HEK293 (cell line): ENCODE results near the gene MLF2.

Experiments used
- BCL11A ChIP-seq: fragments of 450-650 bp; formaldehyde crosslinking; IDR thresholded peaks from 2 replicates; pipeline ENCODE4 v1.5.1; 2016; ENCODE audit warnings: low read depth, missing biosample characterization, missing genetic modification characterization
- BCL11B ChIP-seq: fragments of 450-650 bp; formaldehyde crosslinking; IDR thresholded peaks from 2 replicates; pipeline ENCODE4 v1.5.1; 2016; ENCODE audit warnings: low read depth, missing biosample characterization, missing genetic modification characterization
- KLF7 ChIP-seq: fragments of 450-650 bp; formaldehyde crosslinking; IDR thresholded peaks from 2 replicates; pipeline ENCODE4 v1.5.1; 2016; ENCODE audit warnings: missing biosample characterization, missing genetic modification characterization, borderline replicate concordance
- PRDM10 ChIP-seq: fragments of 450-650 bp; formaldehyde crosslinking; IDR thresholded peaks from 2 replicates; pipeline ENCODE4 v1.5.1; 2016; ENCODE audit warnings: missing biosample characterization, missing genetic modification characterization
- ZBTB10 ChIP-seq: fragments of 450-650 bp; formaldehyde crosslinking; IDR thresholded peaks from 2 replicates; pipeline ENCODE4 v1.5.1; 2016; ENCODE audit warnings: missing biosample characterization, missing genetic modification characterization
- ZBTB49 ChIP-seq: fragments of 450-650 bp; formaldehyde crosslinking; IDR thresholded peaks from 2 replicates; pipeline ENCODE4 v1.5.1; 2016; ENCODE audit warnings: missing biosample characterization, missing genetic modification characterization, low read depth
- ZFHX2 ChIP-seq: fragments of 450-650 bp; formaldehyde crosslinking; conservative IDR thresholded peaks from 2 replicates; pipeline ENCODE4 v1.5.1; 2016; ENCODE audit warnings: missing biosample characterization, missing genetic modification characterization
- ZFP69B ChIP-seq: fragments of 450-650 bp; formaldehyde crosslinking; IDR thresholded peaks from 2 replicates; pipeline ENCODE4 v1.5.1; 2016; ENCODE audit warnings: missing biosample characterization, missing genetic modification characterization
- ZNF169 ChIP-seq: fragments of 450-650 bp; formaldehyde crosslinking; IDR thresholded peaks from 2 replicates; pipeline ENCODE4 v1.5.1; 2016; ENCODE audit warnings: missing biosample characterization, missing genetic modification characterization
- ZNF18 ChIP-seq: fragments of 450-650 bp; formaldehyde crosslinking; IDR thresholded peaks from 2 replicates; pipeline ENCODE4 v1.5.1; 2016; ENCODE audit warnings: missing biosample characterization, missing genetic modification characterization
- ZNF19 ChIP-seq: fragments of 450-650 bp; formaldehyde crosslinking; IDR thresholded peaks from 2 replicates; pipeline ENCODE4; 2016; ENCODE audit warnings: missing biosample characterization, missing genetic modification characterization, low read depth
- ZNF221 ChIP-seq: fragments of 450-650 bp; formaldehyde crosslinking; IDR thresholded peaks from 2 replicates; pipeline ENCODE4 v1.5.1; 2017; ENCODE audit warnings: missing biosample characterization, missing genetic modification characterization, borderline replicate concordance
- ZNF24 ChIP-seq: fragments of 450-650 bp; formaldehyde crosslinking; IDR thresholded peaks from 2 replicates; pipeline ENCODE4 v1.5.1; 2016; ENCODE audit warnings: missing biosample characterization, missing genetic modification characterization
- ZNF292 ChIP-seq: fragments of 450-650 bp; formaldehyde crosslinking; IDR thresholded peaks from 2 replicates; pipeline ENCODE4 v1.5.1; 2016; ENCODE audit warnings: low read depth, missing biosample characterization, missing genetic modification characterization, borderline replicate concordance
- ZNF324 ChIP-seq: fragments of 450-650 bp; formaldehyde crosslinking; IDR thresholded peaks from 2 replicates; pipeline ENCODE4 v1.5.1; 2016; ENCODE audit warnings: missing biosample characterization, missing genetic modification characterization
- ZNF341 ChIP-seq: fragments of 450-650 bp; formaldehyde crosslinking; IDR thresholded peaks from 2 replicates; pipeline ENCODE4; 2016; ENCODE audit warnings: low read depth, missing biosample characterization, missing genetic modification characterization
- ZNF513 ChIP-seq: fragments of 450-650 bp; IDR thresholded peaks from 2 replicates; pipeline ENCODE4 v1.5.1; 2018; ENCODE audit warnings: missing biosample characterization, missing genetic modification characterization
- ZNF521 ChIP-seq: fragments of 450-650 bp; formaldehyde crosslinking; IDR thresholded peaks from 2 replicates; pipeline ENCODE4 v1.5.1; 2017; ENCODE audit warnings: missing biosample characterization, mild to moderate bottlenecking, missing genetic modification characterization
- ZNF549 ChIP-seq: fragments of 450-650 bp; IDR thresholded peaks from 2 replicates; pipeline ENCODE4 v1.5.1; 2018; ENCODE audit warnings: missing biosample characterization, missing genetic modification characterization, mild to moderate bottlenecking, inconsistent platforms, moderate library complexity
- ZNF580 ChIP-seq: fragments of 450-650 bp; formaldehyde crosslinking; IDR thresholded peaks from 2 replicates; pipeline ENCODE4 v1.5.1; 2016; ENCODE audit warnings: missing biosample characterization, missing genetic modification characterization
- ZNF629 ChIP-seq: fragments of 450-650 bp; formaldehyde crosslinking; IDR thresholded peaks from 2 replicates; pipeline ENCODE4 v1.5.1; 2017; ENCODE audit warnings: missing biosample characterization, missing genetic modification characterization
- ZNF701 ChIP-seq: fragments of 450-650 bp; formaldehyde crosslinking; IDR thresholded peaks from 2 replicates; pipeline ENCODE4 v1.5.1; 2016; ENCODE audit warnings: missing biosample characterization, missing genetic modification characterization
- ZSCAN18 ChIP-seq: fragments of 450-650 bp; formaldehyde crosslinking; IDR thresholded peaks from 2 replicates; pipeline ENCODE4 v1.5.1; 2016; ENCODE audit warnings: missing biosample characterization, missing genetic modification characterization

The MLF2 gene

GRCh38 chr12:6764011-6764828 lies 11.3 kb upstream of the MLF2 start (continued):
- no peak for TF ChIP-seq ZNF221 (tag by site-specific recombination)
- peak; percentile 48; the same call in 1 of the 2 replicates for TF ChIP-seq BCL11A (tag by site-specific recombination)
- peak; percentile 39 for TF ChIP-seq ZFP69B (tag by site-specific recombination)
- TF ChIP-seq KLF7 (tag by site-specific recombination): peak; percentile 80; the same call in 1 of the 2 replicates
- TF ChIP-seq ZNF521 (tag by site-specific recombination): no peak
- no peak for TF ChIP-seq BCL11B (tag by site-specific recombination)
- no peak for TF ChIP-seq ZBTB49 (tag by site-specific recombination)
- TF ChIP-seq ZFHX2: peak; percentile 98
- TF ChIP-seq ZNF292 (tag by site-specific recombination): no peak
- peak; percentile 69; the same call in 1 of the 2 replicates for TF ChIP-seq ZNF629 (tag by site-specific recombination)
- no peak for TF ChIP-seq ZNF19 (tag by site-specific recombination)
- TF ChIP-seq ZBTB10 (tag by site-specific recombination): peak; percentile 97
- peak; percentile 14; the same call in 1 of the 2 replicates for TF ChIP-seq ZNF24 (tag by site-specific recombination)
- TF ChIP-seq ZNF701: no peak
- TF ChIP-seq ZNF169: no peak
- TF ChIP-seq ZNF341 (tag by site-specific recombination): peak; percentile 100
- TF ChIP-seq ZSCAN18 (tag by site-specific recombination): no peak
- TF ChIP-seq ZNF549 (tag by site-specific recombination): no peak
- peak; percentile 99 for TF ChIP-seq ZNF580 (tag by site-specific recombination)
- peak; percentile 98 for TF ChIP-seq ZNF18
- TF ChIP-seq PRDM10 (tag by site-specific recombination): peak; percentile 78
- TF ChIP-seq ZNF513 (tag by site-specific recombination): no peak
- peak; percentile 85; the same call in 1 of the 2 replicates for TF ChIP-seq ZNF324 (tag by site-specific recombination)
